Heart left ventricle (tissue), 13 donors: ENCODE measurements around the gene CCK.

Experiments
- POLR2A ChIP-seq, 2 donors: fragments of 450-650 bp; IDR thresholded peaks; one replicate each; pipeline ENCODE4 v1.6.1; 2017; ENCODE audit warnings: antibody characterized with exemption in 2 of 2, mild to moderate bottlenecking in 2 of 2, moderate library complexity in 2 of 2
- TF ChIP-seq, protein P1 (sequence below), 12 donors: fragments of 200-600 bp; sonication (generic) in 4 of 12; IDR thresholded peaks; one replicate each; pipeline versions ENCODE4 v1.5.0 to v1.8.0; 2018 to 2022; ENCODE audit warnings: antibody characterized with exemption in 12 of 12, mild to moderate bottlenecking in 5 of 12
- donor health status: ischemic (EF 13 %, LVEDD 7.1; RV severe dilation, severe dysfunction).
- donor health status: DM: no; HTN: yes; CAD: no.
- donor health status: DM: no; HTN: no; CAD: no.
- donor health status: ischemic (EF 25% LVEDD 6.9; RV normal size, moderate dysfunction).
- donor health status: ischemic (EF 25% LVEDD 5.7; RV mildly dilated, moderate dysfunction).
- donor health status: ischemic (EF 35%, LVEDD 5.7; RV mildly dilated, moderate dysfunction).
- donor health status: nonischemic (EF 11% LVEDD 7.7; RV severe dilation, severe dysfunction).
- donor health status: DM: yes; HTN: yes; CAD: no.
- donor health status: PGD.
- donor health status: ischemic (EF 29% LVEDD 5.4; RV normal size, mild dysfunction).
- donor health status: nonischemic (EF 23%, LVEDD 6.1; RV moderate dilation, normal function).

DNA sequence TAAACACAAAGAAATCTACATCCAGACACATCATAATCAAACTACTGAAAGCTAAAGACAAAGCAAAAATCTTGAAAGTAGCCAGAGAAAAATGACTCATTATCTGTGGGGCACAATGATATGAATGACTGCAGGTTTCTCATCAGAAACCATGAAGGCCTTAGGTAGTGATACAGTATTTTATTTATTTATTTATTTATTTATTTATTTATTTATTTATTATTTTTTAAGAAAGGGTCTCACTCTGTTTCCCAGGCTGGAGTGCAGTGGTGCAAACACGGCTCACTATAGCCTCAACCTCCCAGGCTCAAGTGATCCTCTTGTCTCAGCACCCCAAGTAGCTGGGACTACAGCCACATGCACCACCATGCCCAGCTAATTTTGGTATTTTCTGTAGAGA is 15.2 kb downstream of the CCK start:
- TF ChIP-seq, protein P1, sequence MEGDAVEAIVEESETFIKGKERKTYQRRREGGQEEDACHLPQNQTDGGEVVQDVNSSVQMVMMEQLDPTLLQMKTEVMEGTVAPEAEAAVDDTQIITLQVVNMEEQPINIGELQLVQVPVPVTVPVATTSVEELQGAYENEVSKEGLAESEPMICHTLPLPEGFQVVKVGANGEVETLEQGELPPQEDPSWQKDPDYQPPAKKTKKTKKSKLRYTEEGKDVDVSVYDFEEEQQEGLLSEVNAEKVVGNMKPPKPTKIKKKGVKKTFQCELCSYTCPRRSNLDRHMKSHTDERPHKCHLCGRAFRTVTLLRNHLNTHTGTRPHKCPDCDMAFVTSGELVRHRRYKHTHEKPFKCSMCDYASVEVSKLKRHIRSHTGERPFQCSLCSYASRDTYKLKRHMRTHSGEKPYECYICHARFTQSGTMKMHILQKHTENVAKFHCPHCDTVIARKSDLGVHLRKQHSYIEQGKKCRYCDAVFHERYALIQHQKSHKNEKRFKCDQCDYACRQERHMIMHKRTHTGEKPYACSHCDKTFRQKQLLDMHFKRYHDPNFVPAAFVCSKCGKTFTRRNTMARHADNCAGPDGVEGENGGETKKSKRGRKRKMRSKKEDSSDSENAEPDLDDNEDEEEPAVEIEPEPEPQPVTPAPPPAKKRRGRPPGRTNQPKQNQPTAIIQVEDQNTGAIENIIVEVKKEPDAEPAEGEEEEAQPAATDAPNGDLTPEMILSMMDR (IDR thresholded peaks at IDR 0.05): no peak
- TF ChIP-seq POLR2A (IDR thresholded peaks at IDR 0.05): no peak
